NCI-H748 treated with DMSO at 0.1 percent for 48 hours (cell line): ENCODE results near the gene SLC39A8.

Experiments
- DNase-seq: peaks from one replicate; lab custom pipeline; 2025; lab: John Stamatoyannopoulos, UW

The SLC39A8 gene

GRCh38 chr4:102230194-102230593, 115.1 kb downstream of the SLC39A8 start:
- no peak for DNase-seq

- no peak for DNase-seq
These were observed 117.9 kb downstream of the SLC39A8 start for GRCh38 chr4:102227388-102227787.

GRCh38 chr4:102223461-102223860, 121.8 kb downstream of the SLC39A8 start:
- DNase-seq = no peak

GRCh38 chr4:102222838-102223409, 122.4 kb downstream of the SLC39A8 start:
- DNase-seq = no peak

- peak; percentile 16 for DNase-seq
These were observed 126.2 kb downstream of the SLC39A8 start for GRCh38 chr4:102219129-102219528.

- DNase-seq = no peak
These were observed 126.6 kb downstream of the SLC39A8 start for GRCh38 chr4:102218656-102219055.

GRCh38 chr4:102217775-102218355, 127.4 kb downstream of the SLC39A8 start:
- no peak for DNase-seq

- no peak for DNase-seq
These were observed 127.9 kb downstream of the SLC39A8 start for GRCh38 chr4:102217345-102217744.

- no peak for DNase-seq
These were observed 128.6 kb downstream of the SLC39A8 start for GRCh38 chr4:102216666-102217065.

- no peak for DNase-seq
These were observed 132.3 kb downstream of the SLC39A8 start for GRCh38 chr4:102213031-102213430.
